Epithelial cell of esophagus (primary cell): Measurements from ENCODE around the gene COL25A1.
"Not testable (repeated sequence)": the region's sequence is repeated elsewhere in the genome, so short reads cannot be mapped to it uniquely, and the experiment has no call there.

Source experiments
- DNase-seq: peaks from one replicate; pipeline ENCODE4 v3.0.0; 2010; ENCODE audit warnings: low read depth
- H3K4me3 ChIP-seq: 2 replicates; pipeline ENCODE4 v1.5.1; 2011; ENCODE audit warnings: mild to moderate bottlenecking, low read length, control low read depth
- CTCF ChIP-seq: IDR thresholded peaks from 2 replicates; pipeline ENCODE4 v1.5.1; 2011; ENCODE audit warnings: low read depth, mild to moderate bottlenecking, low read length, control low read depth, inconsistent platforms; ENCODE audit not compliant: insufficient read depth; ENCODE audit errors: missing control alignments

COL25A1 gene

DNA sequence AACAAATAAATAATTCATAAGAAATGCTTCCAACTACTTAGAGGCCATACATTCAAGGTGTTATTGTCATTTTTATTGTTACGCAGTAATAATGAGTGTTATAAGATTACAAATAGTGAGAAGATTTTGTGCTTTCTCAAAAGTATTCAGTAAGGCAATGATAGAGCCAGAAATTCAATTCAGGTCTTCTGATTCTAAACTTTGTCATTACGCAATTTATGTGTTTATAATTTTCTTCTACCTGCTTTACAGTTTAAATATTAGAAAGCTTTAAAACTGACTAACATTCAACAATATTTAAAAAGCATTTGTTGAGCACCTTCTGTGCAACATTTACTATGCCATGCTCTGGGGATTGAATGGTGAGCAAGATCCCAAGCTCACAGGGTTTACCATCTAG, 356.2 kb downstream of the COL25A1 start:
- no peak for DNase-seq
- no peak for TF ChIP-seq CTCF
- no peak overlapping the region for H3K4me3 ChIP-seq

- no peak for TF ChIP-seq CTCF
- H3K4me3 ChIP-seq: no peak overlapping the region
- DNase-seq: no peak
Observed at GRCh38 chr4:108943976-108944591, 358.4 kb downstream of the COL25A1 start.

- TF ChIP-seq CTCF: no peak
- H3K4me3 ChIP-seq: no peak overlapping the region
- no peak for DNase-seq
Observed at GRCh38 chr4:108943371-108943770, 359.1 kb downstream of the COL25A1 start.

DNA sequence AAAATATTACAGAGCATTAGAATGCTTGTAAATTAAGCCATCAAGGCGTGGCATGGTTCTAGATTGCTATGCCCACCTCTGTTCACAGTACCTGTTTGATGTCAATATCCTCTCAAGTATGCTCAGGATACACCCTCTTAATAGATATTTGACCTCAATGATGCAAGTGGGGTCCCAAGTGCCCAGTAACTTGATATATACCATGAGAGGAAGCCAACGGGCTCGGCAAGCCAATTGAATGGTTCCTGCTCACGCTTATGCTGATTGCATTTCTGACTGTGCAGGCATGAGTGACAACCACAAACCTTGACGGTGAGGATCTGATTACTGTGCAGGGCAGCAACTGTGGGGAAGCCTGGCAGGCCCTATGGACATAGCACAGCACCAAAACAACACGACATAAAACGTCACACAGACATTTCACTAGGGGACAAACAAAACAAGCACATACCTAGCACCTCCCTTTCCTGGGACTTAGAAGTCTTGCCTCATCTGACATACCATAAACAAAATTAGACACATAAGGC, 360.5 kb downstream of the COL25A1 start:
- no peak for DNase-seq
- H3K4me3 ChIP-seq: no peak overlapping the region
- TF ChIP-seq CTCF: no peak

- DNase-seq: peak; percentile 39
- TF ChIP-seq CTCF: no peak
- no peak overlapping the region for H3K4me3 ChIP-seq
Observed at GRCh38 chr4:108940634-108941033, 361.8 kb downstream of the COL25A1 start.

- H3K4me3 ChIP-seq: no peak overlapping the region
- peak; percentile 70 for DNase-seq
- TF ChIP-seq CTCF: no peak
Observed at GRCh38 chr4:108940149-108940548, 362.3 kb downstream of the COL25A1 start.

DNA sequence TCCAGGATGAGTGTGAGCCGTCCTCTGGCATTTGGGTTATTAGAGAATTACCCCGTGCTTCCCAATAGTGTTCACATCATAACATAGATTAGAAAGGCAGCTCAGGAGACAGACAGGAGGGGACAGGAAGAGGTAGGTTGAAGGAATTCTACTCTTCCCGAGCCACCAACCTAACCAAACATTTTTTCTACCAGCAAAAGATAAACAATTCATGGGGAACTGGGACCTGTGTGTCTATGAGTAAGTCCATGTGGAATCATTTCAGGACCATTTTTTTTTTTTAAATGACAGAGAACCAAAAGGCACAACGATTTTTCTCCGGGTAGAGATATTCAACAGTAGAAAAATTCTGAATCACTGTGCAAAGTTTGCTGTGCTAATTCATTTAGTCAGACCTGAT, 365.4 kb downstream of the COL25A1 start:
- no peak for DNase-seq
- TF ChIP-seq CTCF: no peak

DNA sequence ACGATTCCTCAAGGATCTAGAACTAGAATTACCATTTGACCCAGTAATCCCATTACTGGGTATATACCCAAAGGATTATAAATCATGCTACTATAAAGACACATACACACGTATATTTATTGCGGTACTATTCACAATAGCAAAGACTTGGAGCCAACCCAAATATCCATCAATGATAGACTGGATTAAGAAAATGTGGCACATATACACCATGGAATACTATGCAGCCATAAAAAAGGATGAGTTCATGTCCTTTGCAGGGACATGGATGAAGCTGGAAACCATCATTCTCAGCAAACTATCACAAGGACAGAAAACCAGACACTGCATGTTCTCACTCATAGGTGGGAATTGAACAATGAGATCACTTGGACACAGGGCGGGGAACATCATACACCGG, 368.5 kb downstream of the COL25A1 start:
- not testable (repeated sequence) for DNase-seq, H3K4me3 ChIP-seq

More for the DNA sequence above, 365.4 kb downstream of the COL25A1 start:
- no peak overlapping the region for H3K4me3 ChIP-seq
